CD4-positive, alpha-beta memory T cell (primary cell): ENCODE data around the gene CHST9. TPM values are rescaled to one million over a fixed set of nuclear protein-coding genes. Genes with fewer than 3 reads are reported as not detected.

Source experiments
- CTCF ChIA-PET: fragments of 350-600 bp; sonication (Branson Sonifier 250); formaldehyde crosslinking; loops from one replicate; lab custom pipeline; 2021; ENCODE audit warnings: inconsistent platforms; ENCODE audit not compliant: partially characterized antibody; lab: Charles Lee
- POLR2A ChIA-PET: fragments of 350-600 bp; sonication (Branson Sonifier 250); formaldehyde crosslinking; loops from one replicate; lab custom pipeline; 2021; ENCODE audit not compliant: partially characterized antibody; lab: Charles Lee
- DNase-seq, 5 donors: peaks; one replicate each; pipeline versions ENCODE4 v3.0.0 to v3.0.0-alpha.2; 2020 to 2022; ENCODE audit warnings: mixed read lengths in 1 of 5
- H3K27ac ChIP-seq: one replicate; pipeline ENCODE4 v1.7.0; 2013; ENCODE audit warnings: low read depth, low read length
- H3K27me3 ChIP-seq: 2 replicates; pipeline ENCODE4 v1.7.0; 2013; ENCODE audit warnings: mild to moderate bottlenecking, low read length, moderate library complexity; ENCODE audit not compliant: insufficient read depth
- H3K36me3 ChIP-seq: 2 replicates; pipeline ENCODE4 v1.7.0; 2013; ENCODE audit warnings: mild to moderate bottlenecking, low read length, moderate library complexity; ENCODE audit not compliant: insufficient read depth
- H3K4me1 ChIP-seq: 2 replicates; pipeline ENCODE4 v1.7.0; 2013; ENCODE audit warnings: mild to moderate bottlenecking, low read length, moderate library complexity; ENCODE audit not compliant: insufficient read depth
- H3K4me3 ChIP-seq, 2 donors: one replicate each; pipeline ENCODE4 v1.7.0; 2013; ENCODE audit warnings: low read length in 2 of 2, mild to moderate bottlenecking in 1 of 2
- H3K9me3 ChIP-seq, 2 donors: one replicate each; pipeline ENCODE4 v1.7.0; 2013; ENCODE audit warnings: low read length in 2 of 2, control low read depth in 1 of 2; ENCODE audit not compliant: control insufficient read depth in 1 of 2
- H3K27ac Mint-ChIP-seq, 7 donors: one replicate each; pipeline ENCODE4 v1.8.0; 2020 to 2021; ENCODE audit warnings: mixed read lengths in 7 of 7, mild to moderate bottlenecking in 6 of 7, inconsistent platforms in 3 of 7, moderate library complexity in 3 of 7
- H3K27me3 Mint-ChIP-seq, 2 donors: one replicate each; pipeline ENCODE4 v1.8.0; 2020 to 2021; ENCODE audit warnings: mixed read lengths in 2 of 2
- H3K36me3 Mint-ChIP-seq, 2 donors: one replicate each; pipeline ENCODE4 v1.8.0; 2020 to 2021; ENCODE audit warnings: mixed read lengths in 2 of 2, inconsistent platforms in 1 of 2, mild to moderate bottlenecking in 1 of 2
- H3K4me1 Mint-ChIP-seq, 4 donors: one replicate each; pipeline ENCODE4 v1.8.0; 2020 to 2021; ENCODE audit warnings: mixed read lengths in 4 of 4, mild to moderate bottlenecking in 1 of 4
- H3K4me3 Mint-ChIP-seq, 8 donors: one replicate each; pipeline ENCODE4 v1.8.0; 2020 to 2021; ENCODE audit warnings: mixed read lengths in 8 of 8, mild to moderate bottlenecking in 7 of 8, moderate library complexity in 6 of 8, inconsistent platforms in 3 of 8
- H3K9me3 Mint-ChIP-seq, 8 donors: one replicate each; pipeline ENCODE4 v1.8.0; 2020 to 2021; ENCODE audit warnings: mixed read lengths in 8 of 8, mild to moderate bottlenecking in 5 of 8, inconsistent platforms in 3 of 8, moderate library complexity in 1 of 8
- intact Hi-C: fragments of 100-400 bp; cut with micrococcal nuclease; formaldehyde crosslinking; loops from one replicate; pipeline ENCODE4 v1.15.1; 2023
- polyA plus RNA-seq, 2 donors: library from polyadenylated mRNA; unstranded; fragments of 300-500 nt; fragmentation: Illumina TruSeq; gene quantifications; one replicate each; pipeline ENCODE4 v1.2.3, GENCODE V29; 2021
- total RNA-seq, 2 experiments: library from RNA; stranded (reverse); gene quantifications; one replicate each; pipeline ENCODE4 v1.2.3, GENCODE V29; 2021

CHST9 gene
- total and polyA plus RNA-seq, 4 experiments from 2014 or later = not detected

GRCh38 chr18:27121108-27121507 lies 64.0 kb downstream of the CHST9 start:
- DNase-seq = no peak
- ChIA-PET CTCF (no interaction called here), POLR2A (no interaction called here)
- no peak overlapping the region for H3K27ac ChIP-seq
- H3K4me3 ChIP-seq = no peak overlapping the region
- H3K27me3 Mint-ChIP-seq = no peaks in the 10 kb centered on the region
- H3K4me3 Mint-ChIP-seq = no peak overlapping the region
- H3K4me1 Mint-ChIP-seq = no peaks in the 10 kb centered on the region
- no peaks in the 10 kb centered on the region for H3K9me3 ChIP-seq
- no peaks in the 10 kb centered on the region for H3K36me3 Mint-ChIP-seq
- H3K36me3 ChIP-seq = no peaks in the 10 kb centered on the region
- H3K27me3 ChIP-seq = no peaks in the 10 kb centered on the region
- H3K27ac Mint-ChIP-seq = no peak overlapping the region
- intact Hi-C loops = no loop called here
- peaks cover 0 to 21% (median 7%) of the 10 kb centered on the region in 8 donors for H3K9me3 Mint-ChIP-seq
- no peaks in the 10 kb centered on the region for H3K4me1 ChIP-seq

GRCh38 chr18:27120246-27120645 lies 64.9 kb downstream of the CHST9 start:
- Histone ChIP-seq H3K4me3 (no peak overlapping the region), H3K27me3 (no peaks in the 10 kb centered on the region), H3K27ac (no peak overlapping the region), H3K9me3 (no peaks in the 10 kb centered on the region), H3K4me1 (no peaks in the 10 kb centered on the region), H3K36me3 (no peaks in the 10 kb centered on the region)
- no peaks in the 10 kb centered on the region for H3K36me3 Mint-ChIP-seq
- no peaks in the 10 kb centered on the region for H3K4me1 Mint-ChIP-seq
- CTCF ChIA-PET = no interaction called here
- POLR2A ChIA-PET = no interaction called here
- H3K27me3 Mint-ChIP-seq = no peaks in the 10 kb centered on the region
- DNase-seq = no peak
- H3K27ac Mint-ChIP-seq = no peak overlapping the region
- H3K9me3 Mint-ChIP-seq = peaks cover 0 to 19% (median 6%) of the 10 kb centered on the region in 8 donors
- no peak overlapping the region for H3K4me3 Mint-ChIP-seq
- intact Hi-C loops = no loop called here

GRCh38 chr18:27118973-27119372 lies 66.1 kb downstream of the CHST9 start:
- Histone ChIP-seq H3K27ac (no peak overlapping the region), H3K4me1 (no peaks in the 10 kb centered on the region), H3K4me3 (no peak overlapping the region), H3K36me3 (no peaks in the 10 kb centered on the region), H3K27me3 (no peaks in the 10 kb centered on the region), H3K9me3 (no peaks in the 10 kb centered on the region)
- no peaks in the 10 kb centered on the region for H3K36me3 Mint-ChIP-seq
- H3K4me3 Mint-ChIP-seq = no peak overlapping the region
- H3K27ac Mint-ChIP-seq = no peak overlapping the region
- H3K4me1 Mint-ChIP-seq = no peaks in the 10 kb centered on the region
- no peaks in the 10 kb centered on the region for H3K27me3 Mint-ChIP-seq
- CTCF ChIA-PET = no interaction called here
- intact Hi-C loops = no loop called here
- no peak for DNase-seq
- H3K9me3 Mint-ChIP-seq = peaks cover 1 to 16% (median 5%) of the 10 kb centered on the region in 8 donors
- POLR2A ChIA-PET = no interaction called here

GRCh38 chr18:27114842-27115241 lies 70.3 kb downstream of the CHST9 start:
- H3K4me1 ChIP-seq = no peaks in the 10 kb centered on the region
- Mint-ChIP-seq H3K27me3 (no peaks in the 10 kb centered on the region), H3K27ac (no peak overlapping the region), H3K4me3 (no peak overlapping the region), H3K36me3 (no peaks in the 10 kb centered on the region), H3K4me1 (no peaks in the 10 kb centered on the region), H3K9me3 (peaks cover 1 to 16% (median 4%) of the 10 kb centered on the region in 8 donors)
- no peaks in the 10 kb centered on the region for H3K9me3 ChIP-seq
- intact Hi-C loops = no loop called here
- H3K27me3 ChIP-seq = no peaks in the 10 kb centered on the region
- no peak overlapping the region for H3K27ac ChIP-seq
- POLR2A ChIA-PET = no interaction called here
- H3K4me3 ChIP-seq = no peak overlapping the region
- CTCF ChIA-PET = no interaction called here
- no peak for DNase-seq
- H3K36me3 ChIP-seq = no peaks in the 10 kb centered on the region

GRCh38 chr18:27113358-27113757 lies 71.8 kb downstream of the CHST9 start:
- ChIA-PET CTCF (no interaction called here), POLR2A (no interaction called here)
- no peak overlapping the region for H3K4me3 Mint-ChIP-seq
- Histone ChIP-seq H3K36me3 (no peaks in the 10 kb centered on the region), H3K27me3 (no peaks in the 10 kb centered on the region), H3K9me3 (no peaks in the 10 kb centered on the region), H3K4me1 (no peaks in the 10 kb centered on the region), H3K27ac (no peak overlapping the region), H3K4me3 (no peak overlapping the region)
- H3K9me3 Mint-ChIP-seq = peaks cover 1 to 19% (median 6%) of the 10 kb centered on the region in 8 donors
- no peak overlapping the region for H3K27ac Mint-ChIP-seq
- intact Hi-C loops = no loop called here
- no peaks in the 10 kb centered on the region for H3K4me1 Mint-ChIP-seq
- no peaks in the 10 kb centered on the region for H3K27me3 Mint-ChIP-seq
- no peaks in the 10 kb centered on the region for H3K36me3 Mint-ChIP-seq
- no peak for DNase-seq

GRCh38 chr18:27110319-27110718 lies 74.8 kb downstream of the CHST9 start:
- Mint-ChIP-seq H3K4me1 (no peaks in the 10 kb centered on the region), H3K4me3 (no peak overlapping the region), H3K36me3 (no peaks in the 10 kb centered on the region), H3K9me3 (peaks cover 0 to 20% (median 10%) of the 10 kb centered on the region in 8 donors), H3K27me3 (no peaks in the 10 kb centered on the region), H3K27ac (no peak overlapping the region)
- H3K4me3 ChIP-seq = no peak overlapping the region
- H3K27me3 ChIP-seq = no peaks in the 10 kb centered on the region
- no peaks in the 10 kb centered on the region for H3K36me3 ChIP-seq
- no peak overlapping the region for H3K27ac ChIP-seq
- intact Hi-C loops = no loop called here
- ChIA-PET POLR2A (no interaction called here), CTCF (no interaction called here)
- no peak for DNase-seq
- H3K4me1 ChIP-seq = no peaks in the 10 kb centered on the region
- H3K9me3 ChIP-seq = no peaks in the 10 kb centered on the region

- no peak overlapping the region for H3K27ac Mint-ChIP-seq
- intact Hi-C loops = no loop called here
- Histone ChIP-seq H3K4me1 (no peaks in the 10 kb centered on the region), H3K27ac (no peak overlapping the region), H3K4me3 (no peak overlapping the region), H3K27me3 (no peaks in the 10 kb centered on the region), H3K36me3 (no peaks in the 10 kb centered on the region), H3K9me3 (no peaks in the 10 kb centered on the region)
- H3K36me3 Mint-ChIP-seq = no peaks in the 10 kb centered on the region
- POLR2A ChIA-PET = no interaction called here
- no peak overlapping the region for H3K4me3 Mint-ChIP-seq
- DNase-seq = no peak
- no peaks in the 10 kb centered on the region for H3K4me1 Mint-ChIP-seq
- CTCF ChIA-PET = no interaction called here
- no peaks in the 10 kb centered on the region for H3K27me3 Mint-ChIP-seq
- H3K9me3 Mint-ChIP-seq = peaks cover 0 to 19% (median 10%) of the 10 kb centered on the region in 8 donors
Observed at GRCh38 chr18:27109451-27109850, 75.7 kb downstream of the CHST9 start.

- intact Hi-C loops = no loop called here
- POLR2A ChIA-PET = no interaction called here
- no peak for DNase-seq
- Histone ChIP-seq H3K36me3 (no peaks in the 10 kb centered on the region), H3K27me3 (no peaks in the 10 kb centered on the region), H3K4me3 (no peak overlapping the region), H3K9me3 (no peaks in the 10 kb centered on the region), H3K4me1 (no peaks in the 10 kb centered on the region), H3K27ac (no peak overlapping the region)
- H3K27ac Mint-ChIP-seq = no peak overlapping the region
- H3K4me3 Mint-ChIP-seq = no peak overlapping the region
- H3K4me1 Mint-ChIP-seq = no peaks in the 10 kb centered on the region
- CTCF ChIA-PET = no interaction called here
- H3K9me3 Mint-ChIP-seq = peaks cover 0 to 19% (median 10%) of the 10 kb centered on the region in 8 donors
- no peaks in the 10 kb centered on the region for H3K27me3 Mint-ChIP-seq
- no peaks in the 10 kb centered on the region for H3K36me3 Mint-ChIP-seq
Observed at GRCh38 chr18:27108842-27109241, 76.3 kb downstream of the CHST9 start.
